ENCODE measurements around the gene TET3. TPM values are rescaled to one million over a fixed set of nuclear protein-coding genes. Genes with fewer than 3 reads are reported as not detected.

Gene TET3
- total and polyA plus RNA-seq, 9 of the 15 experiments (the other 6 are each of a cell fraction or from before 2014, with no cell fraction given), result 0.35 to 16.3 (median 5.5) TPM

DNA sequence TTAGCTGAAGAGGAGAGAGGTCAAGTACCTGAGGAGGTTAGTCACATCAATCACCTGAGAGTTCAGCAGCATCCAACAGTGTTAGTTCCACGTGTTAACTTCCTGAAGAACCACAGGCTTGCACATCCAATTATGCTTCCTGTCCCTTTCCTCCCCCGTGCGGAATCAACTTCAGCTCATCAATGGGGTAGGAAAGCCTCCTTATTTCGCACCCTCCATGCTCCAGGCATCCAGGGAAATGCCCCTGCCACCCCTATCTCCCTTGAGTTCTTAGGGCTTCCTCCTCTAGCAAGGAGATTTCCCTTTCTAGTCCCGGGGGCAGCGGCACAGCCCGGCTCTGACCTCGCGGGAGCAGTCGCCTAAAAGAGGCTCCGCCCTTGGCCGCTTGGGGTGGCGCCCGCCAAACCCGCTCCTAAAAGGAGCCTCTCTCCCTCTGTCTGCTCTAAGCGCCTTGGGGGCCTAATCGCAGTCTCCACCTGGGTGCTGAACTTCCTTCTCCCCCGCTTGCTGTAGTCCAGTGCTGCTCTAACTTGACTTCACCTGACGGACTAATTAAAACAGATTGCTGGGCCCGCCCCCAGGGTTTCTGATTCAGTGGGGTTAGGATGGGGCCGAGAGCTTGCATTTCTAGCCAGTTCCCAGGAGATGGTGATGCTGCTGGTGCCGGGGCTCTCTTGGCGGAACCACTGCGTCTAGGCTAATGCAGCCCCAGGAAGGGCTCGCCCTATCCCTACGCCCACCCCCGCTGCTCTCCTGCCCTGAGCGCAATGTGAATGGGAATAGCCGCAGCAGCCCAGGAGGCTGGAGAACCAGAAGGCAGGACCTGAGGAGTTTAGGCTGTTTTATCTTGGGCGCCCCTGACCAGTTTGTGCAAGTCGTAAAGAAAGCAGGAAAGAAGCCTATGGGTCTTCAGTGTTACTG is 3.4 kb upstream of the TET3 start (continued):
- TF ChIP-seq, protein P1, sequence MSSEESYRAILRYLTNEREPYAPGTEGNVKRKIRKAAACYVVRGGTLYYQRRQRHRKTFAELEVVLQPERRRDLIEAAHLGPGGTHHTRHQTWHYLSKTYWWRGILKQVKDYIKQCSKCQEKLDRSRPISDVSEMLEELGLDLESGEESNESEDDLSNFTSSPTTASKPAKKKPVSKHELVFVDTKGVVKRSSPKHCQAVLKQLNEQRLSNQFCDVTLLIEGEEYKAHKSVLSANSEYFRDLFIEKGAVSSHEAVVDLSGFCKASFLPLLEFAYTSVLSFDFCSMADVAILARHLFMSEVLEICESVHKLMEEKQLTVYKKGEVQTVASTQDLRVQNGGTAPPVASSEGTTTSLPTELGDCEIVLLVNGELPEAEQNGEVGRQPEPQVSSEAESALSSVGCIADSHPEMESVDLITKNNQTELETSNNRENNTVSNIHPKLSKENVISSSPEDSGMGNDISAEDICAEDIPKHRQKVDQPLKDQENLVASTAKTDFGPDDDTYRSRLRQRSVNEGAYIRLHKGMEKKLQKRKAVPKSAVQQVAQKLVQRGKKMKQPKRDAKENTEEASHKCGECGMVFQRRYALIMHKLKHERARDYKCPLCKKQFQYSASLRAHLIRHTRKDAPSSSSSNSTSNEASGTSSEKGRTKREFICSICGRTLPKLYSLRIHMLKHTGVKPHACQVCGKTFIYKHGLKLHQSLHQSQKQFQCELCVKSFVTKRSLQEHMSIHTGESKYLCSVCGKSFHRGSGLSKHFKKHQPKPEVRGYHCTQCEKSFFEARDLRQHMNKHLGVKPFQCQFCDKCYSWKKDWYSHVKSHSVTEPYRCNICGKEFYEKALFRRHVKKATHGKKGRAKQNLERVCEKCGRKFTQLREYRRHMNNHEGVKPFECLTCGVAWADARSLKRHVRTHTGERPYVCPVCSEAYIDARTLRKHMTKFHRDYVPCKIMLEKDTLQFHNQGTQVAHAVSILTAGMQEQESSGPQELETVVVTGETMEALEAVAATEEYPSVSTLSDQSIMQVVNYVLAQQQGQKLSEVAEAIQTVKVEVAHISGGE (CRISPR knock-in tag; IDR thresholded peaks at IDR 0.05), result 0 out of 6 replicates have a peak, but pooled peaks of 1 of the 3 experiments have one; percentile 36
- TF ChIP-seq, protein P2, sequence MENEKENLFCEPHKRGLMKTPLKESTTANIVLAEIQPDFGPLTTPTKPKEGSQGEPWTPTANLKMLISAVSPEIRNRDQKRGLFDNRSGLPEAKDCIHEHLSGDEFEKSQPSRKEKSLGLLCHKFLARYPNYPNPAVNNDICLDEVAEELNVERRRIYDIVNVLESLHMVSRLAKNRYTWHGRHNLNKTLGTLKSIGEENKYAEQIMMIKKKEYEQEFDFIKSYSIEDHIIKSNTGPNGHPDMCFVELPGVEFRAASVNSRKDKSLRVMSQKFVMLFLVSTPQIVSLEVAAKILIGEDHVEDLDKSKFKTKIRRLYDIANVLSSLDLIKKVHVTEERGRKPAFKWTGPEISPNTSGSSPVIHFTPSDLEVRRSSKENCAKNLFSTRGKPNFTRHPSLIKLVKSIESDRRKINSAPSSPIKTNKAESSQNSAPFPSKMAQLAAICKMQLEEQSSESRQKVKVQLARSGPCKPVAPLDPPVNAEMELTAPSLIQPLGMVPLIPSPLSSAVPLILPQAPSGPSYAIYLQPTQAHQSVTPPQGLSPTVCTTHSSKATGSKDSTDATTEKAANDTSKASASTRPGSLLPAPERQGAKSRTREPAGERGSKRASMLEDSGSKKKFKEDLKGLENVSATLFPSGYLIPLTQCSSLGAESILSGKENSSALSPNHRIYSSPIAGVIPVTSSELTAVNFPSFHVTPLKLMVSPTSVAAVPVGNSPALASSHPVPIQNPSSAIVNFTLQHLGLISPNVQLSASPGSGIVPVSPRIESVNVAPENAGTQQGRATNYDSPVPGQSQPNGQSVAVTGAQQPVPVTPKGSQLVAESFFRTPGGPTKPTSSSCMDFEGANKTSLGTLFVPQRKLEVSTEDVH (IDR thresholded peaks at IDR 0.05; ENCODE audit: low read depth, partially characterized antibody), result no peak
- TF ChIP-seq KDM2B (CRISPR knock-in tag; IDR thresholded peaks at IDR 0.05) (0 out of 2 replicates have a peak, but pooled peaks have one; percentile 13), HNRNPH1 (optimal IDR thresholded peaks at IDR 0.05; ENCODE audit: low read depth, low read length) (no peak), SAFB2 (IDR thresholded peaks at IDR 0.05; ENCODE audit: borderline replicate concordance, low read depth, low read length, severe bottlenecking) (no peak), CTBP1 (IDR thresholded peaks at IDR 0.05; ENCODE audit: borderline replicate concordance) (peak; percentile 89), ARHGAP35 (IDR thresholded peaks at IDR 0.05; ENCODE audit: partially characterized antibody) (no peak), RB1 (IDR thresholded peaks at IDR 0.05; ENCODE audit: low read depth) (peak; percentile 43; the same call in 1 of the 2 replicates), PML (IDR thresholded peaks at IDR 0.05; ENCODE audit: low read length) (0 out of 2 replicates have a peak, but pooled peaks have one; percentile 26), PRPF4 (IDR thresholded peaks at IDR 0.05; ENCODE audit: insufficient read depth, low read depth, low read length, poor library complexity, severe bottlenecking) (no peak), NR2C2 (CRISPR knock-in tag; IDR thresholded peaks at IDR 0.05) (no peak), NR2C2 (tag; IDR thresholded peaks at IDR 0.05) (peak; percentile 52; the same call in 1 of the 2 replicates)
- TF ChIP-seq, protein P3, sequence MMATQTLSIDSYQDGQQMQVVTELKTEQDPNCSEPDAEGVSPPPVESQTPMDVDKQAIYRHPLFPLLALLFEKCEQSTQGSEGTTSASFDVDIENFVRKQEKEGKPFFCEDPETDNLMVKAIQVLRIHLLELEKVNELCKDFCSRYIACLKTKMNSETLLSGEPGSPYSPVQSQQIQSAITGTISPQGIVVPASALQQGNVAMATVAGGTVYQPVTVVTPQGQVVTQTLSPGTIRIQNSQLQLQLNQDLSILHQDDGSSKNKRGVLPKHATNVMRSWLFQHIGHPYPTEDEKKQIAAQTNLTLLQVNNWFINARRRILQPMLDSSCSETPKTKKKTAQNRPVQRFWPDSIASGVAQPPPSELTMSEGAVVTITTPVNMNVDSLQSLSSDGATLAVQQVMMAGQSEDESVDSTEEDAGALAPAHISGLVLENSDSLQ (IDR thresholded peaks at IDR 0.05), result peak; percentile 46
- TF ChIP-seq, protein P4, sequence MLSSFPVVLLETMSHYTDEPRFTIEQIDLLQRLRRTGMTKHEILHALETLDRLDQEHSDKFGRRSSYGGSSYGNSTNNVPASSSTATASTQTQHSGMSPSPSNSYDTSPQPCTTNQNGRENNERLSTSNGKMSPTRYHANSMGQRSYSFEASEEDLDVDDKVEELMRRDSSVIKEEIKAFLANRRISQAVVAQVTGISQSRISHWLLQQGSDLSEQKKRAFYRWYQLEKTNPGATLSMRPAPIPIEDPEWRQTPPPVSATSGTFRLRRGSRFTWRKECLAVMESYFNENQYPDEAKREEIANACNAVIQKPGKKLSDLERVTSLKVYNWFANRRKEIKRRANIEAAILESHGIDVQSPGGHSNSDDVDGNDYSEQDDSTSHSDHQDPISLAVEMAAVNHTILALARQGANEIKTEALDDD (IDR thresholded peaks at IDR 0.05), result peak; percentile 81
- TF ChIP-seq, protein P5, sequence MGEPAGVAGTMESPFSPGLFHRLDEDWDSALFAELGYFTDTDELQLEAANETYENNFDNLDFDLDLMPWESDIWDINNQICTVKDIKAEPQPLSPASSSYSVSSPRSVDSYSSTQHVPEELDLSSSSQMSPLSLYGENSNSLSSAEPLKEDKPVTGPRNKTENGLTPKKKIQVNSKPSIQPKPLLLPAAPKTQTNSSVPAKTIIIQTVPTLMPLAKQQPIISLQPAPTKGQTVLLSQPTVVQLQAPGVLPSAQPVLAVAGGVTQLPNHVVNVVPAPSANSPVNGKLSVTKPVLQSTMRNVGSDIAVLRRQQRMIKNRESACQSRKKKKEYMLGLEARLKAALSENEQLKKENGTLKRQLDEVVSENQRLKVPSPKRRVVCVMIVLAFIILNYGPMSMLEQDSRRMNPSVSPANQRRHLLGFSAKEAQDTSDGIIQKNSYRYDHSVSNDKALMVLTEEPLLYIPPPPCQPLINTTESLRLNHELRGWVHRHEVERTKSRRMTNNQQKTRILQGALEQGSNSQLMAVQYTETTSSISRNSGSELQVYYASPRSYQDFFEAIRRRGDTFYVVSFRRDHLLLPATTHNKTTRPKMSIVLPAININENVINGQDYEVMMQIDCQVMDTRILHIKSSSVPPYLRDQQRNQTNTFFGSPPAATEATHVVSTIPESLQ (CRISPR knock-in tag; IDR thresholded peaks at IDR 0.05), result 0 out of 2 replicates have a peak, but pooled peaks have one; percentile 11

Data from K562 (cell line).